ENCODE results near the gene CADPS2. TPM values are rescaled to one million over a fixed set of nuclear protein-coding genes. Genes with fewer than 3 reads are reported as not detected.

CADPS2 gene
- total and polyA plus RNA-seq, 8 donors: 7.7 to 27.3 (median 18.6) TPM

DNA sequence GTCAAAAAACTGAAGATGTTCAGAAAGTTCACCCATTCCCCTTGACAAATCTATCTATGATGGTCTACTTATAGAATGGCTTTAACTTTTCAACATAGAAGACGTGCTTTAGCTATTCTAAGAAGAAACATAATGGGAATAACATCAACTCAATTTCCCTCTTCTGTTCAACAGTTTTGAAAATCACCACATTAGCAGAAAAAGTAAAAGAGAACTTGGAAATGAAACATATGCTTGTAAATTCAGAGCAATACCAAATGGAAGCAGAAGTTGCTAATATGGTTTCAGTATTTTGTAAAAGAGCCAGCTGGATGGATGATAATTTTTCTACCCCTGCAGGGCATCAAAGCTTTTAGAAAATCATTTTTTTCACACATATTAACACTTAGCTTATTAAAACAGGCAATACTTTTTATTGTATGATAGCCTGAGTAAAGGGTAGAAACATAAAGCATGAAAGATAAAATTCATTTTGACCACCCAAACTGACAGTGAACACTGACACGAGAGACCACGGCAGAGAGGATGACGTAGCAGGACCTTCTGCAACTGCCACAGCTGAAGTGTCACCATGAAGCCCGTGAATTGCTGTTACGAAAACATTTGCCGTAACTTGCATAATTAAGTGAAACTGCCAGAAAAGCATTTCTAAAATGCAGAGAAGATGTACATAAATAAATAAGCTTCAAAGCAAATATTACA is 542.5 kb downstream of the CADPS2 start:
- ATAC-seq: no peak
- Histone ChIP-seq H3K27me3 (no peaks in the 10 kb centered on the region), H3K4me3 (no peak overlapping the region), H3K27ac (no peak overlapping the region), H3K9me3 (no peaks in the 10 kb centered on the region), H3K4me1 (no peaks in the 10 kb centered on the region), H3K36me3 (no peaks in the 10 kb centered on the region)
- FAIRE-seq: no peak
- TF ChIP-seq, protein P1, sequence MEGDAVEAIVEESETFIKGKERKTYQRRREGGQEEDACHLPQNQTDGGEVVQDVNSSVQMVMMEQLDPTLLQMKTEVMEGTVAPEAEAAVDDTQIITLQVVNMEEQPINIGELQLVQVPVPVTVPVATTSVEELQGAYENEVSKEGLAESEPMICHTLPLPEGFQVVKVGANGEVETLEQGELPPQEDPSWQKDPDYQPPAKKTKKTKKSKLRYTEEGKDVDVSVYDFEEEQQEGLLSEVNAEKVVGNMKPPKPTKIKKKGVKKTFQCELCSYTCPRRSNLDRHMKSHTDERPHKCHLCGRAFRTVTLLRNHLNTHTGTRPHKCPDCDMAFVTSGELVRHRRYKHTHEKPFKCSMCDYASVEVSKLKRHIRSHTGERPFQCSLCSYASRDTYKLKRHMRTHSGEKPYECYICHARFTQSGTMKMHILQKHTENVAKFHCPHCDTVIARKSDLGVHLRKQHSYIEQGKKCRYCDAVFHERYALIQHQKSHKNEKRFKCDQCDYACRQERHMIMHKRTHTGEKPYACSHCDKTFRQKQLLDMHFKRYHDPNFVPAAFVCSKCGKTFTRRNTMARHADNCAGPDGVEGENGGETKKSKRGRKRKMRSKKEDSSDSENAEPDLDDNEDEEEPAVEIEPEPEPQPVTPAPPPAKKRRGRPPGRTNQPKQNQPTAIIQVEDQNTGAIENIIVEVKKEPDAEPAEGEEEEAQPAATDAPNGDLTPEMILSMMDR (IDR thresholded peaks at IDR 0.05): no peak
- intact Hi-C loops (cut with DNase I): no loop called here
- DNase-seq: no peak
- 94 to 96% methylated on average over 7 of the region's 7 CpGs for WGBS, 2 donors

DNA sequence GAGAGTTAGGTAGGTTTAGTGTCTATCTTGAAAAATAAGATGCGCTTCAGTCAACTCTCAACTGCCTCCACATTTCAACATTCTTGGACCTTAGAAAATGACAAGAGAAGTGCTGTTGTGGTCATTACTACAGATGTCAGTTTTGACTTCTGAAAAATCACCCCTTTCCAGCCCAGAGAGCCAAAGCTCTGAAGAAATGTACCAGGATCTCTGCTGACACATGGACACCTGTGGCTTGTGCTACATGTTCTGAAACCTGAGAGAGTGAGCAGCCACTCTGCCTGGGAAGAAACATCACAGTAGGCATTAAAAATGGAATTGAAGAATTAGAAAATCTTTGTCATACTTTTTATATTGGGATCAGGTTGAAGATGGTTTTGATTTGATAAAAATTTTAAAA is 545.8 kb downstream of the CADPS2 start:
- no peaks in the 10 kb centered on the region for H3K27me3 ChIP-seq
- WGBS, 2 donors: 93 to 100% methylated on average over 1 of the region's 1 CpG
- H3K27ac ChIP-seq: no peak overlapping the region
- TF ChIP-seq, protein P1 (IDR thresholded peaks at IDR 0.05): no peak
- intact Hi-C loops (cut with DNase I): no loop called here
- DNase-seq (no peak), FAIRE-seq (no peak), ATAC-seq (no peak)
- no peaks in the 10 kb centered on the region for H3K36me3 ChIP-seq
- H3K9me3 ChIP-seq: no peaks in the 10 kb centered on the region
- no peaks in the 10 kb centered on the region for H3K4me1 ChIP-seq
- no peak overlapping the region for H3K4me3 ChIP-seq

- intact Hi-C loops (cut with DNase I): no loop called here
- WGBS, 2 donors: 90 to 93% methylated on average over 6 of the region's 6 CpGs
- no peak for ATAC-seq
Observed at GRCh38 chr7:122339145-122339904, 546.9 kb downstream of the CADPS2 start.

DNA sequence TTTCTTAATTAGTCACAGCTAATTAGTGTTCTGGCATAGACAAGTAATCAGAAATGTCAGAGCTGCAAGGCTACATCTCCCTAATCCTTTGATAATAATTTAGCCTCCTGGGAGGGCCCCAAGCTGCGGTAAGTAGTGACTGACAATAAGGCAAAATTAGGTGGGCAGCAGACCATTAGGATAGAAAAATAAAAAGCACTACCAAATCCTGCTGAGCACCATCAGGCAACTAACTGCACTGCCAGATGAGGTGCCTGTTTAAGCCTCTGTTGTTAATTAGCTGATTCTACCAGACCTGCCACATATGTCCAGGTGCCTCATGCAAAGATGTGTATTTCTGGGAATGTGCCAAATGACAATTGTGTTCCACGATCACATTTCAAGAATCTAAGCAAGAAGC is 549.2 kb downstream of the CADPS2 start:
- ATAC-seq (no peak), DNase-seq (no peak), FAIRE-seq (no peak)
- Histone ChIP-seq H3K36me3 (no peaks in the 10 kb centered on the region), H3K4me1 (no peaks in the 10 kb centered on the region), H3K27ac (no peak overlapping the region), H3K9me3 (no peaks in the 10 kb centered on the region), H3K4me3 (no peak overlapping the region), H3K27me3 (no peaks in the 10 kb centered on the region)
- 75 to 83% methylated on average over 2 of the region's 2 CpGs for WGBS, 2 donors
- TF ChIP-seq, protein P1 (IDR thresholded peaks at IDR 0.05): no peak
- intact Hi-C loops (cut with DNase I): no loop called here

More at GRCh38 chr7:122339145-122339904, 546.9 kb downstream of the CADPS2 start:
- FAIRE-seq: no peak
- DNase-seq: no peak
- TF ChIP-seq, protein P1 (IDR thresholded peaks at IDR 0.05): no peak
- H3K27me3 ChIP-seq: no peaks in the 10 kb centered on the region
- H3K4me1 ChIP-seq: no peaks in the 10 kb centered on the region
- H3K27ac ChIP-seq: no peak overlapping the region
- no peak overlapping the region for H3K4me3 ChIP-seq
- H3K36me3 ChIP-seq: no peaks in the 10 kb centered on the region
- no peaks in the 10 kb centered on the region for H3K9me3 ChIP-seq

Data from pancreas (tissue), 10 donors.